ENCODE results near the gene LCE3A.
"Not testable (repeated sequence)": the region's sequence is repeated elsewhere in the genome, so short reads cannot be mapped to it uniquely, and the experiment has no call there.

Gene LCE3A, protein sequence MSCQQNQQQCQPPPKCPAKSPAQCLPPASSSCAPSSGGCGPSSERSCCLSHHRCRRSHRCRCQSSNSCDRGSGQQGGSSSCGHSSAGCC

DNA sequence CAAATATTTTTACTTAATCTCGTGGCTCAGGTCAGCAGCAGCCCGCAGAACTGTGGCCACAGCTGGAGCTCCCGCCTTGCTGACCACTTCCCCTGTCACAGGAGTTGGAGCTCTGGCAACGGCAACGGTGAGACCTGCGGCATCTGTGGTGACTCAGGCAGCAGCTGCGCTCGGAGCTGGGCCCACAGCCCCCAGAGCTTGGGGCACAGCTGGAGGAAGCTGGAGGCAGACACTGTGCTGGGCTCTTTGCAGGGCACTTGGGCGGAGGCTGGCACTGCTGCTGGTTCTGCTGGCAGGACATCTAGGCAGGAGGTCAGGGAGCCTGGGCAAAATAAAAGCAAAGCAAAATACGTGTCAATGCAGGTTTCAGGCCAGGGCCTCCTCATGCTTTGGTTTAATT lies at the start of gene LCE3A:
Gene LCE3A (minus strand): TSS at position 301 of the 400 bp plus-strand sequence. CDS start 0 bp downstream, at position 301.
- FAIRE-seq: no peak

DNA sequence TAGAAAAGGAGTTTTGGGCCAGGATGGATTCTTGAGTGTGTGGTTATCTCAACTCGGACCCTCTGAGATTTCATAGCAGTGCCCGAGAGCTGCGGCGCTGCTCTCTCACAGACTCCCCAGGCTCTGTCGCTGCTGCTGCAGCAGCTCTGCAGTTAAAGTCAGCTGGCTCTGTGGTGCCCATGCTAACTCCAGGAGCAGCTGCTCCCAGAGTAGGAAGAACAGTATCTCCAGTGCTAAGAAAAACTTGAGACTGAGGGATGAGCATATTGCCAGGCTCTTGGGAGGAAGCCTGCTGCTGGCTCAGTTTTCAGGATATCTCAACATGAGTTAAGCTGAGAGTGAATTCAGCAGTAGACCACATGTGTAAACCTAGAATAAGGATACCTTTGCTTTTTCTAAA lies 44.7 kb upstream of the LCE3A start:
- FAIRE-seq: no peak

DNA sequence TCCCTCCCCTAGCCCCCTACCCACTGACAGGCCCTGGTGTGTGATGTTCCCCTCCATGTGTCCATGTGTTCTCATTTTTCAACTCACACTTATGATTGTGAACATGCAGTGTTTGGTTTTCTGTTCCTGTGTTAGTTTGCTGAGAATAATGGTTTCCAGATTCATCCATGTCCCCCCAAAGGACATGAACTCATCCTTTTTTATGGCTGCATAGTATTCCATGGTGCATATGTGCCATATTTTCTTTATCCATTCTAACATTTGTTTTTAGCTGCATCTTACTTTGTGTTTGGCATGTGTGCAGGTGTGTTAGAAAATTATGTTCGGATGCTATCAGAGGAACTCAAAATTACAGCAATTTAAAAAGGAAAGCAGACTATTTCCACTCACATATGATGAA lies 43.3 kb upstream of the LCE3A start:
- FAIRE-seq: not testable (repeated sequence)

DNA sequence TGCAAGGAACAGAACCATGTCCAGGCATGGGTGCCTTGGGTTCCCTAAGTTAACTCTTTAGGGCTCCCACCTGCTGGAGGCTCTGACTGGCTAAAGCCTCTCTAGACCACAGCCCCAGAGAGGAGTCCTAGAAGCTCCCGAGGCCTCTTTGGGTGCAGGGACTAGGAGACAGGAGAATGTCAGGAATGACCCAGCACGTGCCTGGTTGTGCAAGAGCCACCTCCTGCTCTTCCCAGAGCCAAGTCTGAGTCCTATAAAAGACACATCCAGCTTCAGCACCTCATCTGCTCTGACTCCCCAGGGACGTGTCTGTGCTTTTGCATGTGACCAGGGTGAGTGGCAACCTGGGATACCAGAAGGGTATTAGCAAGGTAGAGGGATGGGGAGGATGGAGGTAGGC lies 40.2 kb upstream of the LCE3A start, which contains the start of gene LCE2D:
Gene LCE2D (plus strand): TSS at position 283 of the 400 bp plus-strand sequence. CDS start 726 bp downstream, outside the sequence.
- FAIRE-seq: no peak

DNA sequence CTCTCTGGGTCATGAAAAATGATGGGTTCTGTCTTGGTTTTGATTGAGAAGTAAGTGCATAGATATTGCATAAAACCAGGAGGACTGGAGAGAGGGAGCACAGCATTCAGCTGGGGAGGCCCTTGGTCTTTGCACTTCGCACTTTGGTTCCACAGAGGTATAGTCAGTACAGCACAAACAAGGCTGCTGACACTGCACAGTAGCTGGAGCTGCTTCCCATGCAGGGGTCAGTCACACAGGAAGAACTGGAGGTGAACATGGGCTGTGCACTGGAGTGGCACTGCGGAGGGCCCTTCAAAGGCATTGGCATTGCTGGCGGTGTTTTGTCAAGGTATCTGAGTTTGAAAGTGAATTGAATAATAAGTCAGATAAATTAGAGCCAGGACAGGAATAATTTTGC lies 35.7 kb upstream of the LCE3A start:
- no peak for FAIRE-seq

DNA sequence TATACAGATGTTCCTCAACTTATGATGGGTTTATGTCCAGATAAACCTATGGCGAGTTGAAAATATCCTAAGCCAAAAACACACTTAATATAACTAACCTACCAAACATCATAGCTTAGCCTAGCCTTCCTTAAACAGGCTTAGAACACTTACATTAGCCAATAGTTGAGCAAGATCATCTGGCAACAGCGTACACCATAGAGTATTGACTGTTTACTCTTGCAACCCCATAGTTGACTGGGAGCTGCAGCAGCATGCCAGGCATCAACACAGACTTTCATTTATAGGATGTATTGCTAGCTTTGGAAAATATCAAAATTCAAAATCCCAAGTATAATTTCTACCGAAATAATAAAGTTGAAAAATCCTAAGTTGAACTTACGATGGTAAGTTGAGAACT lies 34.8 kb upstream of the LCE3A start:
- no peak for FAIRE-seq

DNA sequence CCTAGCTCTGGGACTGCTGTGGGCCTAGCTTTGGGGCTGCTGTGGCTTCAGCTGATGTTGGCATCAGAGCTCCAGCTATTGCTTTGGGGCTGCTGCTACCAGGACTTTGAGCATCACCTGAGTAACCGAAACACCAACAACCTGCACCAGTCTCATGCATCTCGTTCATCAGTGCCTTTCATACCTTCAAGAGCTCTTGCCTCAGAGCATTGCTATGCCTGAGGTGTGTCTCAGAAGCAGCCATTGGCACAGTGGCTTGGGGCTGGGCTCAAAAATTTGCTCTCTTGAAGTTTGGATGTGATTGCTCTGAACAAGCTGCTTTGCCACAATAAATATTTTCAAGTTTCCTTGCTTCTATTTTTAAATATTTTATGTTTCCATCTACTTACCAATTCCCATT lies 33.6 kb upstream of the LCE3A start:
- no peak for FAIRE-seq

DNA sequence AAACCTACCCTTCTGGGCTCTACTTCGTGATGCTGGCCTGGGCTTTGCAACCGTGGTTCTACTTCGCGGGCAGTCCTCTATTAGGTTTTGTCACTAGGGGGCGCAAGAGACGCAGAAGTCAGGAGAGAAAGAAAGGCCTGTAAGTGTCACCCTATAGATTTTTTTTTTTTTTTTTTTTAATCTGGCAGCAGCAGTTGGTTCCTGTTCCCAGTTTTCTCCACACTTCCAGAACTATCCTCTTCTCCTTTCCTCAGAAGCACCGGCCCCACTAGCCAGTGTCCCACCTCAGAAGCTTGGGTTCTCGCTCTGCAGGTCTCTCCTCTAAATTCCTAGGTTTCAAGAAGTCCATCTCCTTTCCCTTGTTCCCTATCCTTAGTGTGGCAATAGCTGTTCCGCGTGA lies 31.2 kb upstream of the LCE3A start:
- FAIRE-seq: peak; percentile 63

DNA sequence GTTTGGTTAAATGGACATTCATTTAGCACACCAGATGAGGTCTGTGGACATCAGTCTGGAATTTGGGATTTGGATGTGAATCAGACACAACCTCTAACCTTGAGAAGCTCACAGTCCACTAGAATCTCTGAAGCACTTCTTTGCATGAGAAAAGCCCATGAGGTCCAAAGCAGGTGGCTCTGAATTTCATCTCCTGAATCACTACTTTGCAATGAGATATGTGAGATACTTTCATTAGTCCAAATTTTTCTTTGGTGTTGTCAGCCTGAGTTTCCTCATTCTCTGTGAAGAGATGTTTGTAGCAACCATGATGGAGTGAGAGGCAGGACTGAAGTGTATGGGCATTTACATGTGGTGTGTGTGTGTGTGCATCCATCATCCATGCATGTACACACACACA lies 23.8 kb upstream of the LCE3A start:
- FAIRE-seq: no peak

DNA sequence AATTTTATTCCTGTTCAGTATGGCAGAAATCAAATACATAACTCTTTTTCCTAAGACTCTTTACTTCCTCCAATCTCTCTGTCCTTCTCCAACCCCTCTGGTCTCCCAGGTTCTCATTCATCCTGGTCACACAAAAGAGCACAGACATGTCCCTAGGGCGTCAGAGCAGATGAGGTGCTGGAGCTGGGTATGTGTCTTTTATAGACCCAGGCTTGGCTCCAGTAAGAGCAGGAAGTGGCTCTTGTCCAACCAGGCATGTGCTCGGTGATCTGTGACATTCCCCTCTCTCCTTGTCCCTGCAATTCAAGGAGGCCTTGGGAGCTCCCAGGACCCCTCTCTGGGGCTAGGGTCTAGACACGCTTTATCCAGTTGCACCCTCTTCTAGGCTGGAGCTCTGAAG lies 22.2 kb upstream of the LCE3A start:
- FAIRE-seq: no peak

DNA sequence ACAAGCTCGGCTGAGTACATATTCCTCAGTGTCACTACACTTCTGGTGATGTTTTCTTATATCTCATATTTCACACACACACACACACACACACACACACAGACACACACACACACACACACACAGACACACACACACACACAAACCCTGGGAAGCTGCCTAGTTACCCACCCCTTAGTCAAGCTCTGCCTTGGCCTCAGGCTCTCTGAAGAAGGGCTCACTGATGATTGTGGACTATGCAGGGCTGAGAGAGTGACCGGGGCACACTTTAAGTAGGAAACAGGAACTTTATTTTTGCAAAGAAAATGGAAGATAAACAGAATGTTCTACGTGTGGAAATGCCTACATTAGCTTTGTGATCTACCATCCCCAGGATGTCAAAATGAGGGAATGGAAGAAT lies 21.0 kb upstream of the LCE3A start:
- FAIRE-seq: no peak

DNA sequence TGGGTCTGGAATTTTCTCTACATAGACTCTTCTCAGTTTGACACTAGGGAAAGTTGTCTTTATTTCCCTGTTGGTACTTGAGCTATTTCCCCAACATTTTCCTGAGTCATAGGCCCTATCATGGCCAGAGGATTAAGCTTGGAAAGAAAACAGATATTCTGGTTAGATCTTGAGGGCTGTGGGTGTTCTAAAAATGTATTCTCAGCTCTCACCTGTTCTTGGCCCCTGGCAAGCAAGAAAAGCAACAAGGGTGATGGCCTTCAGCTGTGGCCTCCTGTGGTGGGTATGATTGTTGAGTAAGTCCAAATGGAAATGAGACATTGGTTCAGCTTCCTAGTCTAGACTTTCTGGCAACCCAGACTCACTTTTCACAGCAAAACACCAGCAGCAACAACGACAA lies 17.4 kb upstream of the LCE3A start:
- no peak for FAIRE-seq

DNA sequence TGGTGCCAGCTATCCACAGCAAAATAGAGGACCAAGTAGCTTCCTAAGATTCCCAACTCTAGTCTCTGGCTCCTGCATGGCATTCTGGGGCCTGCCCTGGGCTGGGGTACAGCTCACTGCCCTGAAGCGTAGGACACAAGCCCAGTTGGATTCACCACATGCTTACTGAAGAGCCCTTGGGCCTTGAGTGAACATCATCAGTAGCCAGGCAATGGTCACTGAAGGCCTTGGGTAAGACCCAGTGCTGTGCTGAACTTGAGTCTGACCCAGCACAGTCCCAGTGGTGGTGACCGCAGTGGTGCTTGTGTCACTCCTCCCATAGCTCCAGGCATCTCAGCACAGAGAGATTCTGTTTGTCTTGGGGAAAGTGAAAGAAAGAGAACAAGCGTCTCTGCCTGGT lies 7.7 kb upstream of the LCE3A start:
- FAIRE-seq: no peak

DNA sequence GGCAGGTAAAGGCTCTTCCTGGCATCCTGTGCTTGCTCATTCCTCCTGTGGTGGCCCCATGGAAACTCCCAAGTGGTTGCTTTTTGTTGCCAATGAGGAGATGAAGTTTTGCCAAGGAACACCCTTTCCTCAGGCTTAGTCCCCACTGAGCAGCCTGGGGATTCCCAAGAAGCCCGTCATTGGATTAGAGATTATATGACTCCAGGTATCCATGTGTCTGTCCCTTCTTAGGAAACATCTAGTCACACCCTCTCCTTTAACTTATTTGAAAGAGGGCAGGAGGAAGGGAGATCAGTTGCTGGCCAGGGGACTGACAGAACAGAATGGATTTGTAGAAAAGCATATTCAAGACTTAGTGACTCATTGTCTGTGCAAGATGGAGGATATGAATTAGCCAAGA lies 3.8 kb upstream of the LCE3A start:
- FAIRE-seq: no peak

DNA sequence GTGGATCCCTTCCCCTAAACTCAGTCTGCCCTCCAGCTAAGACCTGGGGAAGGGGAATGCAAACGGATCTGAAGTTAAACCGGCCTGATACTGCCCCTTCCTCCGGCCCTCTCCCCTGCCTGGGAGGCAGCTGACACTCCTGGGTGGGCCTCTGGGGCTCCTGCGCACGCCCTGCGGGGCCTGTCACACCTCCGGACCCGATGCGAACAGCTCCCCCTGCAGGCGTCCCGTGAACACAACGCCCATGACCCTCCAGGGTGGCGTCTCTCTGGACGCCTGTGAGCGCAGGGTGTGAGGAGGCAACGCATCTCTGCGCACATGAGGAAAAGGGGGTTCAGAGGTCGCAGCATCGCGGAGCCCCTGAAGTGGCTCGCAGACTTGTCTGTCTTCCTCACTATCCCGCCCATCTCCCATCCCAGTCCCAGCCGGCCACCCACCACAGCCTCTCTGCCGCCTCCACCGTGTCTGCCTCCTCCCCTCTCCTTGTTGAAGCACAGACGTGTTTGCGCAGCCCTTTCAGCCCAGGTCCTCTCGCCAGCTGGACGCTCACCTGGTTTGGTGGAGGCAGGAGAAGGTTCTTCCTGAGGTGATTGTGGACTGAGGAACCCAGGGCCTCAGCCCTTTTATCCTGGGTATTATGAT lies 421 bp upstream of the LCE3A start:
- FAIRE-seq: no peak

DNA sequence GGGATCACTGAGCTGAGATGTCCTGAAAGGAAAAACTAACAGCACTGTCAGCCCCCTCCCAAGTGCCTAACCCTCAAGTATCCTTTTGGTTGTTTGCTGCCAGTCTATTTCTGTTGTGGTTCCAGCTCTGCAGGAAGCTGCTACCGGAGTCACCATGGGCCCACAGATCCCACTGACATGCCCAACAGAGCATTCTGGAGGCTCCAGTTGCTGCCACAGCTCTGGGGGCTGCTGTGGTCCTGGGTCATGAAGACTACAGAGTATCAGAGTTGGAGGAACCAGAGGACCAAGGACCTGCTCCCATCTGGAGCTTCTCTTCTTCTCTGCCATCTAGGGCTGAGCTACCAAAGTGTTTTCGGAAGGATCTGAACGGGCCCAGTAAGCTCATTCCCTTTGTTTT lies 910 bp downstream of the LCE3A start:
- no peak for FAIRE-seq

DNA sequence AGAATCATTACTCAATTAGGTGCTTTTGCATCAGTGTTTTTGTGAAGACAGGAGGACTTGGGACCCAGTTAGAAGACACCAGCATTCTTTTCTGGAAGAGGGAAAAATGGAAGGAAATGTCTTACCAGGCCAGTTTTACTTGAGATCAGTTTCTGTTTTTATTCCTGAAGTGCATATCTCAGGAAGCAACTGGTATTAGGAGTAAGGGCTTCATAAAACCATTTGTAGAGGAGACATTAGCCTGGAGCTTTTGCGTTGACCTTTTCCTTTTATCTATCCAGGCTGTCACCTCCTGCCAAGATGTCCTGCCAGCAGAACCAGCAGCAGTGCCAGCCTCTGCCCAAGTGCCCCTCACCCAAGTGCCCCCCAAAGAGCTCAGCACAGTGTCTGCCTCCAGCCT lies 9.4 kb downstream of the LCE3A start, which contains the start of gene LCE3B:
Gene LCE3B (plus strand): TSS at position 301 of the 400 bp plus-strand sequence. CDS start 0 bp downstream, at position 301.
- FAIRE-seq: no peak

DNA sequence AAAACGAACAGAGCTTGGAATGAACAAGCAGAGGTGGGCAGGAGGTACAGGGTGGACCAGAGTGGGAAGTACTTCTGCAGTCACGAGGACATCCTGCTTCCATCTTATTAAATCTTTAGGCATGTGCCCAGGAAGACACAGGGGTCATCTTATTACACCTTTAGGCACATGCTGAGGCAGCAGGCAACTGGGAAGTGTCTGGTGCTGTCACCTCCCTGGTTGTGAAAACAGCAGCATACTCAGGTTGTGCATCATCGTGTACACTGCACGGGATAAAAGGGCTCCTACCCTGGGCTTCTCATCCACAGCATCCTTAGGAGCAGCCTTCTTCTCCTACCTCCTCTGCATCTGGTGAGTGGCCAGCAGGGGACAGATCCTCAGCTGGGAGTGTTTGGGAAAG lies 23.0 kb downstream of the LCE3A start, which contains the start of gene LCE3C:
Gene LCE3C (plus strand): TSS at position 301 of the 400 bp plus-strand sequence. CDS start 498 bp downstream, outside the sequence.
- FAIRE-seq: no peak

DNA sequence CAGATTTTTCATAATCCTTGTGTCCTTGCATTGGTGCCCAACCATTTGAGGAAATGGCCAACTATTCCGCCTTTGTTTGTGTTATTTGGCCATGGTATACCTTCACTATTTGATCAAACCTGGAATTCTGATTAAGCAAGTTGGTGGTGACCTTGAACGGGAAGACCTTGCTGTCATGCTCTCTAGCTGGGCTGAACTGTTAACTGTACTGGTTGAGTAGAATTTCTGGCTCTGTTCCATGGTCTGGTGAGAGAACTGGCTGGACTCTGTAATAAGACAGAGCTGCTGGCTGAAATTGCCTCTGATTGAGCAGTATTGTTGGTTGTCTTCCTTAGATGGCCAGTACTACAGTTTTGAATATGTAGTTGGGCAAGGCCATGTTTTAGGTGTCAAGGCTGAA lies 25.9 kb downstream of the LCE3A start:
- FAIRE-seq: no peak

DNA sequence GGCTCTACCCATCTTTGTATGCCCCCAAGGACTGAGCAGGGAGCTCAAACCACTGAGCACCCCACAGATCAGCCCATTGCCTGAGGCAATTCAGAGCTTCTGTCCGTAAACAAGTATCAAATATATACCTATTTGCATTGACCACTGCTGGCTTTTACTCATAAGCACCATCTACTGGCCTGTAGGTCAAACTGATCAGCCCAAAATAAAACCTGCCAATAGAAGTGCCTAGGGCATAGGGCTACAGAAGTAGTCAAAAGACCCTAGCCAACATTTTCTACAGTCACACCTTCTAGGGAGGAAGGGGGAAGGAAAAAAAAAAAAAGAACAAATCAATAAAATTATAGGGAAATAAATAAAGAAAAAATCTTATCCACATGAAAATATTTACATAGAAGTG lies 37.3 kb downstream of the LCE3A start:
- FAIRE-seq: no peak

DNA sequence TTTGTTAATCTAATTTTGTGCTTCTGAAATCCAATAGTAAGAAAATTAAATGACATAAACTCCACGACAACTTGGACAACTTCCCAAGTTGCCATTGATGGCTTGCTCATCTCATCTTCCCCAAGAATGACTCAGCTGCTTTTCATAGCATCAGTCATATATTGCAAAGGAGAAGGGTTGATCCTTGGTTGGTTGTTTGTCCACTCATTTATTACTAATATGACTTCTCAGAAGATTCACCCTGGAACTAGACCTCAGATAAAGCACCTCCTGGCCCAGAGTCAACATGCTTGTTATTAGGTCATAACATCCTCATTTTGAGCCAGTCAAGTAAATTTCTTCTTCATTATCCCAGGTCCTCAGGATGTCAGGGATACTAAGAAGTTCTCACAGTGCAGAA lies 40.3 kb downstream of the LCE3A start:
- no peak for FAIRE-seq

DNA sequence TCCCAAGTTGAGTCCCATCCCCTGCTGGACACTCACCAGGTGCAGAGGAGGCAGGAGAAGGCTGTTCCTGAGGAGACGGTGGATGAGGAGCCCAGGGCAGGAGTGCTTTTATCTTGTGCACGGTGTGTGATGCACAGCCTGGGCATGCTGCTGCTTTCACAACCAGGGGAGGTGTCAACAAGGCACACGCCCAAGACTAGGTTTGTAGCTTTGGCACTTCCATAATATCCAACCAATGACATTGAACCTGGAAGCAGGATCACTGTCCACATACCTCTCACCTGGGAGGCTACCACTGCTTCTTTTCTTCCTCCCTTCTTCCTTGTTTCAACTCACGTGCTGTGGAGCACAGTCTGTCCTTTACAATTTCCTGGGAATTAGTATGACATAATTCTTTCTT lies 42.5 kb downstream of the LCE3A start, which contains the start of gene LCE3D:
Gene LCE3D (minus strand): TSS at position 84 of the 400 bp plus-strand sequence. CDS start 580 bp downstream, outside the sequence.
- FAIRE-seq: no peak

DNA sequence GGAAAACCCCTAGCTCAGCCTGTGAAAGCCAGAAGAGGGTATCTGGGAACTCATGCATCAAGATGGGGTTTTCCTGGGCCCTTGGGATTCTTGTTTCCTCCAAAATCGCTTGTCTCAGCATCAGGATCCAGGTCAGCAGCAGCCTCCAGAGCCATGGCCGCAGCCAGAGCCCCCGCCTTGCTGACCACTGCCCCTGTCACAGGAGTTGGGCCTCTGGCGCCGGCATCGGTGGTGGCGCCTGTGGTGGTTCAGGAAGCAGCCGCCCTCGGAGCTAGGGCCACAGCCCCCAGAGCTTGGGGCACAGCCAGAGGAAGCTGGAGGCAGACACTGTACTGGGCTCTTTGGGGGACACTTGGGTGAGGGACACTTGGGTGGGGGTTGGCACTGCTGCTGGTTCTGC lies 43.4 kb downstream of the LCE3A start:
- FAIRE-seq: not testable (repeated sequence)

DNA sequence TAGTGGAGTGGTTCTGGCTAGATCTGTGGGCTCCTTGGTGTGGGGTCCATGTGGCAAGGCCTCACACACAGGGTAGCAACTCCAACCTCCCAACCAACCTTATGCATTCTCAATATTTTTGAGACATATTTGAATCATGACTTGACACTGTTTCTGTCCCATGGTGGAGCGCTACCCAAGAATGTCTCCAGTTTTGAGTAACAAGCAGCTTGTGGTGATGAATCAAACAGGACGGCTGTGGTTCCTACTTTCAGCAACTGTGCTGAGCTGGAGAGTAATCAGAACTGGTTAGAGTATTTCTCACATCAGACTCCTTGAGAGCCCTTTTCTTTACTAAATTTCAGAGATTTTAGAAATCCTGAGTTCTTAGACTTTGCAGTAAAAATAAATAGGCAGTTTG lies 45.7 kb downstream of the LCE3A start:
- no peak for FAIRE-seq
